H9 (cell line): ENCODE measurements around the gene FYTTD1. TPM values are rescaled to one million over a fixed set of nuclear protein-coding genes. Genes with fewer than 3 reads are reported as not detected.

Experiments
- DNase-seq: peaks from one replicate; pipeline ENCODE4 v3.0.0-alpha.2; 2017
- H2AFZ ChIP-seq: one replicate; pipeline ENCODE4 v1.6.1; 2013; ENCODE audit warnings: mild to moderate bottlenecking, low read length, control low read depth, moderate library complexity
- H2AK5ac ChIP-seq: 2 replicates; pipeline ENCODE4 v1.6.1; 2013; ENCODE audit warnings: low read length, control low read depth, mixed read lengths; ENCODE audit not compliant: insufficient read length
- H2BK120ac ChIP-seq: one replicate; pipeline ENCODE4 v1.6.1; 2013; ENCODE audit warnings: low read depth, mild to moderate bottlenecking, low read length, control low read depth, inconsistent platforms; ENCODE audit not compliant: poor library complexity, severe bottlenecking
- H2BK12ac ChIP-seq: 2 replicates; pipeline ENCODE4 v1.6.1; 2013; ENCODE audit warnings: low read length, control low read depth, mixed read lengths, low read depth; ENCODE audit not compliant: insufficient read length
- H2BK15ac ChIP-seq: 2 replicates; pipeline ENCODE4 v1.6.1; 2013; ENCODE audit warnings: low read depth, low read length, control low read depth
- H2BK20ac ChIP-seq: one replicate; pipeline ENCODE4 v1.6.1; 2013; ENCODE audit warnings: low read depth, mild to moderate bottlenecking, low read length, control low read depth, inconsistent platforms; ENCODE audit not compliant: poor library complexity, severe bottlenecking
- H2BK5ac ChIP-seq: 2 replicates; pipeline ENCODE4 v1.6.1; 2013; ENCODE audit warnings: low read length, control low read depth, mixed read lengths; ENCODE audit not compliant: insufficient read length
- H3K14ac ChIP-seq: 2 replicates; pipeline ENCODE4 v1.6.1; 2013; ENCODE audit warnings: low read length, control low read depth; ENCODE audit not compliant: insufficient read depth
- H3K18ac ChIP-seq: 2 replicates; pipeline ENCODE4 v1.6.1; 2013; ENCODE audit warnings: low read depth, mild to moderate bottlenecking, mixed read lengths, low read length, control low read depth; ENCODE audit not compliant: insufficient read length
- H3K23ac ChIP-seq: 2 replicates; pipeline ENCODE4 v1.6.1; 2013; ENCODE audit warnings: low read length, control low read depth, mixed read lengths, low read depth; ENCODE audit not compliant: insufficient read length
- H3K23me2 ChIP-seq: 2 replicates; pipeline ENCODE4 v1.6.1; 2013; ENCODE audit warnings: low read depth, mild to moderate bottlenecking, mixed read lengths, low read length, control low read depth; ENCODE audit not compliant: insufficient read length, poor library complexity, severe bottlenecking
- H3K27ac ChIP-seq: 2 replicates; pipeline ENCODE4 v1.5.1; 2013; ENCODE audit warnings: low read length, control low read depth, mixed read lengths, low read depth; ENCODE audit not compliant: insufficient read length
- H3K27me3 ChIP-seq: 2 replicates; pipeline ENCODE4 v1.6.1; 2013; ENCODE audit warnings: low read length, control low read depth, inconsistent platforms; ENCODE audit not compliant: insufficient read depth
- H3K4ac ChIP-seq: 2 replicates; pipeline ENCODE4 v1.6.1; 2013; ENCODE audit warnings: low read depth, mild to moderate bottlenecking, control low read depth, inconsistent platforms, low read length, moderate library complexity
- H3K4me1 ChIP-seq: 2 replicates; pipeline ENCODE4 v1.6.1; 2013; ENCODE audit warnings: low read length, control low read depth, inconsistent platforms; ENCODE audit not compliant: insufficient read depth
- H3K4me2 ChIP-seq: 2 replicates; pipeline ENCODE4 v1.6.1; 2013; ENCODE audit warnings: low read length, control low read depth, mixed read lengths; ENCODE audit not compliant: insufficient read length, insufficient read depth
- H3K56ac ChIP-seq: 2 replicates; pipeline ENCODE4 v1.6.1; 2013; ENCODE audit warnings: low read depth, mild to moderate bottlenecking, mixed read lengths, low read length, control low read depth; ENCODE audit not compliant: insufficient read length
- H3K79me1 ChIP-seq: 2 replicates; pipeline ENCODE4 v1.6.1; 2013; ENCODE audit warnings: low read depth, mild to moderate bottlenecking, moderate library complexity, low read length, control low read depth, inconsistent platforms; ENCODE audit not compliant: insufficient read depth, poor library complexity, severe bottlenecking
- H3K79me2 ChIP-seq: 2 replicates; pipeline ENCODE4 v1.6.1; 2013; ENCODE audit warnings: low read length, control low read depth, inconsistent platforms; ENCODE audit not compliant: insufficient read depth
- H3K9ac ChIP-seq: 2 replicates; pipeline ENCODE4 v1.6.1; 2013; ENCODE audit warnings: low read length, control low read depth, mixed read lengths; ENCODE audit not compliant: insufficient read length; ENCODE audit errors: extremely low read depth
- H3K9me3 ChIP-seq: one replicate; pipeline ENCODE4 v1.6.1; 2013; ENCODE audit warnings: low read depth, low read length, inconsistent platforms; ENCODE audit not compliant: control insufficient read depth
- H3T11ph ChIP-seq: one replicate; pipeline ENCODE4 v1.6.1; 2013; ENCODE audit warnings: mild to moderate bottlenecking, low read length, control low read depth, inconsistent platforms
- H4K20me1 ChIP-seq: one replicate; pipeline ENCODE4 v1.6.1; 2013; ENCODE audit not compliant: control insufficient read depth, insufficient read length, insufficient read depth
- H4K5ac ChIP-seq: 2 replicates; pipeline ENCODE4 v1.6.1; 2013; ENCODE audit warnings: low read depth, mild to moderate bottlenecking, mixed read lengths, low read length, control low read depth; ENCODE audit not compliant: insufficient read length
- H4K8ac ChIP-seq: replicated peaks from 2 replicates; pipeline ENCODE4 v1.6.1; 2013; ENCODE audit warnings: low read length, control low read depth, mixed read lengths, low read depth; ENCODE audit not compliant: insufficient read length
- H4K91ac ChIP-seq: 2 replicates; pipeline ENCODE4 v1.6.1; 2013; ENCODE audit warnings: low read depth, mild to moderate bottlenecking, moderate library complexity, mixed read lengths, low read length, control low read depth; ENCODE audit not compliant: insufficient read length
- H3K27ac Mint-ChIP-seq, 3 experiments: 2 replicates in 2 of 3; 3 replicates in 1 of 3; pipeline ENCODE4 v1.8.0; 2020 to 2021; ENCODE audit warnings: mixed read lengths in 3 of 3, mild to moderate bottlenecking in 1 of 3, moderate library complexity in 1 of 3
- H3K27me3 Mint-ChIP-seq: 2 replicates; pipeline ENCODE4 v1.8.0; 2021; ENCODE audit warnings: low read depth, mild to moderate bottlenecking, moderate library complexity, mixed read lengths
- H3K36me3 Mint-ChIP-seq, 3 experiments: 2 replicates in 2 of 3; 3 replicates in 1 of 3; pipeline ENCODE4 v1.8.0; 2020 to 2021; ENCODE audit warnings: low read depth in 3 of 3, mixed read lengths in 3 of 3; ENCODE audit not compliant: insufficient read depth in 1 of 3
- H3K4me1 Mint-ChIP-seq, 2 experiments: 2 replicates each; pipeline ENCODE4 v1.8.0; 2020; ENCODE audit warnings: mixed read lengths in 2 of 2
- H3K4me3 Mint-ChIP-seq, 2 experiments: 2 replicates in 1 of 2; 3 replicates in 1 of 2; pipeline ENCODE4 v1.8.0; 2020 to 2021; ENCODE audit warnings: mild to moderate bottlenecking in 2 of 2, mixed read lengths in 2 of 2, moderate library complexity in 1 of 2
- H3K9me3 Mint-ChIP-seq, 2 experiments: 2 replicates in 1 of 2; 3 replicates in 1 of 2; pipeline ENCODE4 v1.8.0; 2020; ENCODE audit warnings: mild to moderate bottlenecking in 2 of 2, mixed read lengths in 2 of 2, moderate library complexity in 1 of 2
- CTCF ChIP-seq: fragments of 200-600 bp; sonication (generic); conservative IDR thresholded peaks from 3 replicates; pipeline ENCODE4 v1.8.0; 2021; ENCODE audit warnings: antibody characterized with exemption, mild to moderate bottlenecking
- WGBS: extraction: QIAGEN DNeasy Blood & Tissue Kit; methylation state at CpG from one replicate; pipeline ENCODE4 v1.1.7; 2013; ENCODE audit warnings: missing lambda C conversion rate, low lambda C conversion rate, mixed read lengths; ENCODE audit not compliant: insufficient read length; ENCODE audit errors: extremely low coverage; 5-methylcytosine and 5-hydroxymethylcytosine counted together
- total RNA-seq: library from RNA; stranded (reverse); gene quantifications from 2 replicates; pipeline ENCODE4 v1.2.1, GENCODE V29; 2021

Gene FYTTD1
- total RNA-seq, 1 experiment from 2014 or later: 19.4 TPM

- no peaks in the 10 kb centered on the region for H3K9me3 Mint-ChIP-seq
- Histone ChIP-seq H3K14ac (no peak overlapping the region), H3K27ac (no peak overlapping the region), H3K79me2 (peaks cover 23% of the 10 kb centered on the region; the same call in 1 of the 2 replicates), H3K23ac (no peak overlapping the region), H2AFZ (no peak overlapping the region), H2BK12ac (no peak overlapping the region), H3K4me1 (no peaks in the 10 kb centered on the region; the same call in 1 of the 2 replicates), H3K9ac (no peak overlapping the region), H2BK20ac (no peak overlapping the region), H4K5ac (no peak overlapping the region), H2BK15ac (no peak overlapping the region), H4K20me1 (no peaks in the 10 kb centered on the region), H3K4ac (no peak overlapping the region), H3K4me2 (no peak overlapping the region), H3K23me2 (no peaks in the 10 kb centered on the region), H4K91ac (no peak overlapping the region), H3T11ph (no peak overlapping the region), H2BK5ac (no peak overlapping the region), H4K8ac (no peak overlapping the region), H3K9me3 (no peaks in the 10 kb centered on the region), H2AK5ac (no peak overlapping the region), H3K79me1 (peaks cover 15% of the 10 kb centered on the region), H3K27me3 (no peaks in the 10 kb centered on the region), H3K18ac (no peak overlapping the region), H2BK120ac (no peak overlapping the region), H3K56ac (no peak overlapping the region)
- H3K4me1 Mint-ChIP-seq: peaks cover 6 to 16% of the 10 kb centered on the region in 2 experiments; a peak in 3 of 4 replicates
- no CpG with 5 or more reads among the region's 8 CpGs for WGBS
- no peak overlapping the region for H3K4me3 Mint-ChIP-seq
- H3K27ac Mint-ChIP-seq: peak overlapping the region in 1 of 3 experiments; percentile 73; a peak in 1 of 7 replicates
- peaks cover 2 to 4% (median 4%) of the 10 kb centered on the region in 3 experiments; a peak in 4 of 7 replicates for H3K36me3 Mint-ChIP-seq
- TF ChIP-seq CTCF: peak; percentile 47
- H3K27me3 Mint-ChIP-seq: no peaks in the 10 kb centered on the region; the same call in 1 of the 2 replicates
- DNase-seq: no peak
Measured at GRCh38 chr3:197801891-197802778, 52.5 kb downstream of the FYTTD1 start.
